Activated T-helper 2 cell treated with anti-CD3 and anti-CD28 coated beads, Interferon-gamma antibody, Interleukin-2, Interleukin-4, amounts not matched to agents 10 μg/mL and 5 μg/mL and 100 μg/mL, durations not matched to agents 14 hours and 24 hours and 36 hours (primary cell): ENCODE data around the gene TPP2. TPM values are rescaled to one million over a fixed set of nuclear protein-coding genes. Genes with fewer than 3 reads are reported as not detected.

ENCODE experiments used
- DNase-seq: peaks from one replicate; pipeline ENCODE4 v3.0.0; 2021; ENCODE audit warnings: low spot score
- H3K27ac Mint-ChIP-seq: one replicate; pipeline ENCODE4 v1.8.0; 2021; ENCODE audit warnings: mixed read lengths
- H3K27me3 Mint-ChIP-seq: one replicate; pipeline ENCODE4 v1.8.0; 2021; ENCODE audit warnings: low read depth, mixed read lengths
- H3K36me3 Mint-ChIP-seq: one replicate; pipeline ENCODE4 v1.8.0; 2021; ENCODE audit warnings: low read depth, mixed read lengths
- H3K4me1 Mint-ChIP-seq: one replicate; pipeline ENCODE4 v1.8.0; 2021; ENCODE audit warnings: low read depth, mixed read lengths
- H3K4me3 Mint-ChIP-seq: one replicate; pipeline ENCODE4 v1.8.0; 2021; ENCODE audit warnings: low read depth, mild to moderate bottlenecking, moderate library complexity, mixed read lengths
- H3K9me3 Mint-ChIP-seq: one replicate; pipeline ENCODE4 v1.8.0; 2021; ENCODE audit warnings: mixed read lengths
- intact Hi-C: fragments of 100-400 bp; cut with micrococcal nuclease; formaldehyde crosslinking; loops from one replicate; pipeline ENCODE4 v1.15.1; 2023
- total RNA-seq: library from RNA; stranded (reverse); gene quantifications from 2 replicates; pipeline ENCODE4 v1.2.3, GENCODE V29; 2022

The TPP2 gene
- total RNA-seq, 1 donor from 2014 or later: 76.5 TPM

DNA sequence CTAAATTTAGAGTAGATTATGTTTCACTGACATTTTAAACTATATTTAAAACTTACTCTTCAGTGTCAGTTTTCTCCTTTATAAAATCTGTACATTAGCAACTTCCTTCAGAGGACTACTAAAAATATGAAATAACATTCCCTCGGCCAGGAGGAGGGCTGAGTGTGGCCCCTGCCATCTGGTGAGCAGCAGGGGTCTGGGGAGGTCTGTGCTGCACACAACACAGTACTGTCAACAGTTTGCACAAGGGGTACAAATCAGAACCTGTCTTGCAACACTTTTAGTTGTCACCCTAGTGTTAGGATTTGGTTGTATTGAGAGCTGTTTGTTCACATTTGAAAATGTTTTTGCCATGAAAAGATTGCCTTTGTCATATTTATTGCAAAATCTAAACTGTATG is 48.9 kb downstream of the TPP2 start:
- peaks cover 6% of the 10 kb centered on the region for H3K4me1 Mint-ChIP-seq
- intact Hi-C loops: no loop called here
- no peak overlapping the region for H3K4me3 Mint-ChIP-seq
- no peak for DNase-seq
- peaks cover 81% of the 10 kb centered on the region for H3K36me3 Mint-ChIP-seq
- no peak overlapping the region for H3K27ac Mint-ChIP-seq
- H3K9me3 Mint-ChIP-seq: no peaks in the 10 kb centered on the region
- no peaks in the 10 kb centered on the region for H3K27me3 Mint-ChIP-seq

DNA sequence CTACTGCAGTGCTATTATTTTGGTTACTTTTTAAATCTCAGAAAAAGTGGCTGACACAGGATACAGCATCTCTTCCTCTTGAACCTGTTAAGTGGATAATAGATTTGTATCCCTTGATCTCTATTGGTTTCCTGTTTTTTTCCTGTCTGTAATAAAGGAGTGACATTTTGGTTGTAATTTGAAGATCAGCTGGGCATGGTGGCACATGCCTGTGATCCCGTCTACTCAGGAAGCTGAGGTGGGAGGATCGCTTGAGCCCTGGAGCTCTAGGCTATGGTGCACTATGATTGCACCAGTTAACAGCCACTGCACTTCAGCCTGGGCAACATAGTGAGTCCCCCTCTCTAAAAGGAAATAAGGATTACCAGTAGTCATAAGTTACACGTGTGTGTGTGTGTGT is 51.3 kb downstream of the TPP2 start:
- no peak overlapping the region for H3K27ac Mint-ChIP-seq
- H3K36me3 Mint-ChIP-seq: peaks cover 75% of the 10 kb centered on the region
- H3K9me3 Mint-ChIP-seq: no peaks in the 10 kb centered on the region
- H3K4me3 Mint-ChIP-seq: no peak overlapping the region
- H3K27me3 Mint-ChIP-seq: no peaks in the 10 kb centered on the region
- peaks cover 8% of the 10 kb centered on the region for H3K4me1 Mint-ChIP-seq
- no peak for DNase-seq
- intact Hi-C loops: no loop called here

DNA sequence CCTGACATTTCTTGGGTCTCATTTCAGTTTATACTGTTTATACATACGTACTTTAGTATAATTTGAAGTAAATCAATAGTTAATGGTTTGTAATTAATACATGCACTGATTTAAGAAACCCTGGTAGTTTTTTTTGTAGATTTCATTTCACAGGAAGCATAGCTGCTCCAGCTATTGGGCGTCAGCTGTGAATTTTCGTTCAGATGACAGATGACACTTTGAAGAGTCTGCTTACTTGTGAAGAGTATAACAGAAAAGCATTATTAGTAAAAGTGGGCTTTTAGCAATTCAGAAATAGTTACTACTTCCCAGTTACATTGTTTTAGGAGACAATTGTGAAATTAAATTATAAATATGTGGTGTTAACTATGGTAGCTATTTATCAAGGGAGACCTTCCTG is 53.7 kb downstream of the TPP2 start:
- intact Hi-C loops: loop anchor here (5.0 kb wide), 1 partner anchor 197 kb away; the partner anchor contains the start of gene ERCC5
- Mint-ChIP-seq H3K9me3 (no peaks in the 10 kb centered on the region), H3K4me1 (peaks cover 2% of the 10 kb centered on the region), H3K27ac (no peak overlapping the region), H3K4me3 (no peak overlapping the region), H3K27me3 (no peaks in the 10 kb centered on the region), H3K36me3 (peaks cover 62% of the 10 kb centered on the region)
- no peak for DNase-seq

DNA sequence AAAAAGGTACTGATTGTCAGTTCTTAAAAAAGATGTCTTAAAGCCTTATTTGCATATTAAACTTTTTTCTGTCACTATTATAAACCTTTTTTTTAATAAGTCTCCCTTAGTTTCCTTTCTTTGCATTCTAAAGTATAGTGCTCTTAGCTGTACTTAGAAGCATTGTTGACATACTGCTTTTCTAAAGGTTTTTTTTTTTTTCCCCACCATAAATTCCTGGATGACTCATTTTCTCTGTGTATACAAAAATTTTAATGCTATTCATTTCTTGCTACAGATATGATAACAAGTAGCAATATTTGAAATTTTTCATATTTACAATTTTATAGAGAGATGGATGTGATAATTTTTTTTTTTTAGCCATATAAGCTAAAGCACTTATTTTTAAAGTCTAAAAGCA is 54.6 kb downstream of the TPP2 start:
- no peak overlapping the region for H3K4me3 Mint-ChIP-seq
- DNase-seq: no peak

DNA sequence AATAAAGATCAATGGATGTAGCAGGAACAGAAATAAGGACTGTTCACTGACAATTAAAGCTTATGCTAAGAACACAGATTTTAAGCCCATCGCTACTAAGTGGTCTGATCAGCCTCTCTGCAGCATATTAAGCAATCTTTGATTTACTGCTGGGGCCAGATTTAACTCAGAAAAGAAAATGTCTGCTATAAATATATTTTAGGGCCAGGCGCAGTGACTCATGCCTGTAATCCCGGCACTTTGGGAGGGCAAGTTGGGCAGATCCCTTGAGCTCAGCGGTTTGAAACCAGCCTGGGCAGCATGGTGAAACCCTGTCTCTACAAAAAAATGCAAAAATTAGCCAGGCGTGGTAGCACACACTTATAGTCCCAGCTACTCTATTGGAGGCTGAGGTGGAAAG is 55.1 kb downstream of the TPP2 start:
- peaks cover 49% of the 10 kb centered on the region for H3K36me3 Mint-ChIP-seq

More for the DNA sequence above, 54.6 kb downstream of the TPP2 start:
- intact Hi-C loops: loop anchor here (5.0 kb wide), 1 partner anchor 196 kb away; the partner anchor contains the start of gene ERCC5
- Mint-ChIP-seq H3K27ac (no peak overlapping the region), H3K9me3 (no peaks in the 10 kb centered on the region), H3K36me3 (peaks cover 54% of the 10 kb centered on the region), H3K4me1 (peaks cover 2% of the 10 kb centered on the region), H3K27me3 (no peaks in the 10 kb centered on the region)

DNA sequence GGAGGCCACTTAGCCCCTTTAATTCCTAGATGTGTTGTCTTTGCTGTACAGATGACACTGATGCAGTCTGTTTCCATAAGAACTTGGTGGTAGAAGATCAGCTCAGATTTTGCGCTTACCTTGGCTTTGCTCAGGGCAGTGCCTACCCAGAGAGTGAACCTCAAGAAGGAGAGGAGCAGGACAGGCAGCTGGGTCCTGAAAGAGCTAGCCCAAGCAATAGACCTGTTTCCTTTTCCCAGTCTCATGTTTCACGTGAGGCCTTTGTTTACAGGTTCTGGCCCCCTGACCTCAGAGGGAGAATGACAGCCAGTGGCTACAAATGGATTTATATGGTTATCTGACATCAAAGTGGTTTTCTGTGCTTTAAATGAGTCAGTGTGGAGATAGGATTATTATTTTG is 58.0 kb downstream of the TPP2 start:
- H3K9me3 Mint-ChIP-seq: no peaks in the 10 kb centered on the region
- peaks cover 47% of the 10 kb centered on the region for H3K36me3 Mint-ChIP-seq
- H3K4me3 Mint-ChIP-seq: no peak overlapping the region
- peaks cover 2% of the 10 kb centered on the region for H3K4me1 Mint-ChIP-seq
- intact Hi-C loops: loop anchor here (5.0 kb wide), 1 partner anchor 193 kb away; the partner anchor contains the start of gene ERCC5
- no peaks in the 10 kb centered on the region for H3K27me3 Mint-ChIP-seq
- H3K27ac Mint-ChIP-seq: no peak overlapping the region
- no peak for DNase-seq

More for the DNA sequence above, 55.1 kb downstream of the TPP2 start:
- no peak for DNase-seq
- Mint-ChIP-seq H3K9me3 (no peaks in the 10 kb centered on the region), H3K27ac (no peak overlapping the region), H3K4me3 (no peak overlapping the region), H3K27me3 (no peaks in the 10 kb centered on the region), H3K4me1 (peaks cover 2% of the 10 kb centered on the region)
- intact Hi-C loops: loop anchor here (5.0 kb wide), 1 partner anchor 195 kb away; the partner anchor contains the start of gene ERCC5

DNA sequence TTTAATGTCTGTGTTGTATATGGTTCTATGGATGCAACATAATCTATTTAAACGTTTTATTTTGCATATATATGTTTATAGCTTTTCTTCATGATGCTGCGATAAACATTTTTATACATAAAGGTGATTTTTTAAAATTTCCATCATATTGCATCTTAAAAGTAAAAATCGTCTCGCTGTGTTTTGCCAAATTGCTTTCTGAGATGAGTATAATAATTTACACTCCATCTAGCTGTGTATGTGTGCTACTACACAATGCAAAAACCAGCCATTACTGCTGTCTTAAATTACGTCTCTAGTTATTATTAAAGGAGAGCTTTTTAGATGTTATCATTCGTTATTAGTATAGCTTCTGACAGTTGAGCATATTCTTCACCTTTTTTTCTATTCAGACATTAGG is 60.8 kb downstream of the TPP2 start:
- intact Hi-C loops: no loop called here
- Mint-ChIP-seq H3K4me3 (no peak overlapping the region), H3K36me3 (peaks cover 53% of the 10 kb centered on the region), H3K9me3 (no peaks in the 10 kb centered on the region), H3K27ac (no peak overlapping the region), H3K4me1 (peaks cover 2% of the 10 kb centered on the region), H3K27me3 (no peaks in the 10 kb centered on the region)
- no peak for DNase-seq

DNA sequence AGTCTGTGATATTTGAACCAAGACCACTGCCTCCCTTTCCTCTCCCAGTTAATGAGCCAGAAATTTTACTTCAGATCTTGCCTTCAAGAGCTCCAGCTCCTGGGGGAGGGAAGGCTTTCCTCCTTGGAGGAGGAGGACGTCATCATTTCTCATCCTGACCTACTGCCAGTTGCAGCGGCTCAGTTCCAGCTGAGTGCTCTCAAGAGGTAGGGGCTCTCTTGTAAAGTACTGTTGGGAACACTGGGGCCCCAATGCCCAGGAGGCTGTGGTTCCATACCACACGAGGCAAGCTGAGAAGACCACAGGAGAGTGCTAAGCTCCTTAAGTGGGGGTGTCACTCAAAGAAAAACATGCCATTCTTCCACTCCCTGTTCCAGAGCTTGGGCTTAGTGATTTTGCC is 61.9 kb downstream of the TPP2 start:
- Mint-ChIP-seq H3K27ac (no peak overlapping the region), H3K27me3 (no peaks in the 10 kb centered on the region), H3K9me3 (no peaks in the 10 kb centered on the region), H3K4me1 (peaks cover 2% of the 10 kb centered on the region), H3K36me3 (peaks cover 52% of the 10 kb centered on the region), H3K4me3 (no peak overlapping the region)
- intact Hi-C loops: no loop called here
- DNase-seq: no peak

DNA sequence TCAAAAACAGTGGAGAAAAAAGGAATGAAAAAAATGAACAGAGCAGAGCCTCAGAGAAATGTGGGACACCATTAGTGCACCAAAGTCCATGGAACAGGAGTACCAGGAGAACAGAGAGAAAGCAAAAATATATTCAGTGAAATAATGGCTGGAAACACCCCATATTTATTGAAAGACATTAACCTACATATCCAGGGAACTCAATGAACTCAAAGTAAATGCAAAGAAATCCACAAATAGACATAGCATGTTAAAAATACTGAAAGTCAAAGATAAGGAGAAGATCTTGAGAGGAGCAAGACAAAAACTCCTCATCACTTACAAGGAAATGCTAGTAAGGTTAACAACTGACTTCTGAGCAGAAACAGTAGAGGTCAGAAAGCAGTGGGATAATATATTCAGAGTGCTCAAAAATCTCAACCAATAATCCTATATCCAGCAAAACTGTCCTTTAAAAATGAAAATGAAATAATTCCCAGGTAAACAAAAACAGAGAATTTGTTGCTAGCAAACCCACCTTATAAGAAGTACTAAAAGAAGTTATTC is 62.5 kb downstream of the TPP2 start:
- H3K36me3 Mint-ChIP-seq: peaks cover 58% of the 10 kb centered on the region
- H3K27me3 Mint-ChIP-seq: no peaks in the 10 kb centered on the region
- intact Hi-C loops: no loop called here
- no peak for DNase-seq
- H3K4me3 Mint-ChIP-seq: no peak overlapping the region
- no peak overlapping the region for H3K27ac Mint-ChIP-seq
- H3K4me1 Mint-ChIP-seq: peaks cover 2% of the 10 kb centered on the region
- no peaks in the 10 kb centered on the region for H3K9me3 Mint-ChIP-seq

DNA sequence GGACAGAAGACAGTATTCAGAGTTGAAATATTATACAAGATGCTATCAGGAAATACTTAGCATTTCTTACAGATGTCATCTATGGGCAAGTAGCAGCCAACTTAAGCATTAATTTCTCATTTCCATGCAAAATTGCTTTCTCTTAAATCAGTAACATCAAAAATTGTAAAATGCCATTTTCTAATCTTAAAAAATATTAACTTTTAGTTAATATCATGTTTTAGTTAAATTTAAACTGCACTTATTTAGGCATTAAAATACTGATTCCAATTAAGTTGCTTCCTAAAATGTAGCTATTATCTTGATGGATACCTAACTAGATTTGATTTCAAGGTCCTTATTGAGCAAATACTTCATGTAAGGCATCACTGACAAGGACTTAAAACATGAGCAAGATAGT is 70.2 kb downstream of the TPP2 start:
- intact Hi-C loops: no loop called here
- Mint-ChIP-seq H3K27ac (no peak overlapping the region), H3K4me1 (peaks cover 2% of the 10 kb centered on the region), H3K27me3 (no peaks in the 10 kb centered on the region), H3K36me3 (peaks cover 79% of the 10 kb centered on the region), H3K9me3 (peaks cover 7% of the 10 kb centered on the region), H3K4me3 (no peak overlapping the region)
- DNase-seq: no peak

DNA sequence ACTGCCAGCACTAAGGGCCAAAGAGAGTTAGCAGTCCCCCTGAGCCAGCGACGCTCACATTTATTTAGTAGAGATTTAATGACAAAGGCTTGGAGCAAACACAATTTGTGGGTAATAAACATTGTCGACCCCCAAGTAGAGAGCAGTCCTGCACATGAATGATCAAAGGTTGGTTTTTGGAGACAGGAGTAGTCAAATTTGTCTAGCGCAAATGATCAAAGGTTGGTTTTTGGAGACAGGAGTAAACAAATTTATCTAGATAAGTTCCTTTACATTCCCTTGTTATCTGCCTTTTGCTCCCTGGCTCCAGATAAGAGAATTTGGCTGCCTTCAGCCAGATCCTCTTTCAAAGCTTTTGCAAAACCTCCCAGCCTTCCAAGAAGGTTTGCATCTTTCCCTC is 71.1 kb downstream of the TPP2 start:
- Mint-ChIP-seq H3K4me3 (no peak overlapping the region), H3K4me1 (no peaks in the 10 kb centered on the region), H3K36me3 (peaks cover 82% of the 10 kb centered on the region), H3K27me3 (no peaks in the 10 kb centered on the region), H3K27ac (no peak overlapping the region), H3K9me3 (peaks cover 7% of the 10 kb centered on the region)
- intact Hi-C loops: no loop called here
- no peak for DNase-seq

DNA sequence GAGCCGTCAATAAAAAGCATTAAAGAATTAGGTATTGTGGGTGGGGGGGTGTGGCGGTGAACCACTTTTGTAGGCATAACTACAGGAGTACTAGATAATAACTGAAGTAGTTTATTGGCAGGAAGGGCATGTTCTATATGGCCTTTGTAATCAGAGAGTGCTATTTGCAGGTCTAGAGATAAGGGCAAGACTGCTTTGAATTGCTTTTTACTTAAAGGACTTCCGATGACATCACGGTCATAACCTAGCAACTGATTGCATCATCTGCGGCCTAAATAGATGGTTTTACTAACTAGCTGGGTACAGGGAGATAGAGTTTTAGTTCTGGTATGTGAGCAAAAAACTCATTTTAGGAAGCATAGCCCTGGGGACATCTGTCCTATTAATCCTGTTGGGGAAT is 73.3 kb downstream of the TPP2 start:
- peaks cover 78% of the 10 kb centered on the region for H3K36me3 Mint-ChIP-seq
- no peak for DNase-seq
- H3K4me1 Mint-ChIP-seq: no peaks in the 10 kb centered on the region
- no peak overlapping the region for H3K27ac Mint-ChIP-seq
- H3K9me3 Mint-ChIP-seq: peaks cover 7% of the 10 kb centered on the region
- no peaks in the 10 kb centered on the region for H3K27me3 Mint-ChIP-seq
- H3K4me3 Mint-ChIP-seq: no peak overlapping the region
- intact Hi-C loops: no loop called here

DNA sequence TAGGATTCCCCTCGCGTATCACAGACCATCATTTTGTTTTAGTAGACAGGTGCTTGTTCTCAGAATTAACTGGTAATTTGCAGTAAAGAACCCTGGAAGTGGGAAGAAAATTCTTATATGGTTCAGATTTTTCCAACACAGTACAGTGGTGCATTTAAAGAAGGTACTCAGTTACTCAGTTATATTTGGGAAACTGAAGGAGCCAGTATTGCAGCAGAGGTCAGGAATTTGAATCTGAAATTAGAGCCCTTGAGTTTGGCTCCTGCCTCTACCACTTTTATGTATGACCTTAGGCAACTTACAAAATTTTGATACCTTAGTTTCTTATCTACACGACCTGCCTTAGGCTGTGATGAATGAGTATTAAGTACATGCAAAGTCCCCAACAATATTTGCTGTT is 78.3 kb downstream of the TPP2 start:
- no peak overlapping the region for H3K4me3 Mint-ChIP-seq
- no peaks in the 10 kb centered on the region for H3K9me3 Mint-ChIP-seq
- intact Hi-C loops: no loop called here
- peaks cover 6% of the 10 kb centered on the region for H3K4me1 Mint-ChIP-seq
- H3K27me3 Mint-ChIP-seq: no peaks in the 10 kb centered on the region
- peaks cover 66% of the 10 kb centered on the region for H3K36me3 Mint-ChIP-seq
- no peak for DNase-seq
- no peak overlapping the region for H3K27ac Mint-ChIP-seq

DNA sequence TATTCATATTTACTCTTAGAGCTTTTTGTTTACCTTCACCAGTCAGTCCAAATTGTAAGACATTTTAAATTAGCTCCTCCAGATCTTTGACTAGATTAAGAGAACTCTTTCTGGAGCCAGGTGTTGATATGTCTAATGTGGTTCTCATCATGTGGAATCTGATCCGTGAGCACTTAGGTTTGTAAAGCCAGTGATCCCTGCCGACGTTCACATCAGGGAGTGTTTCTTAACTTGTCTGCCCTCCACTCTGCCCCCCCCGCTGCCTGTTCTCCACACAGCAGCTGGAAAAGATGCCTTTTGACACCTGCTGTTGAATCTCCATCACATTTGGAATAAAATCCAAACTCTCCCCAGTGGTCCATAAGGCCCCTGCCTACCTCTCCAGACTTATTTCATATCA is 80.3 kb downstream of the TPP2 start:
- intact Hi-C loops: no loop called here
- peaks cover 3% of the 10 kb centered on the region for H3K9me3 Mint-ChIP-seq
- peaks cover 18% of the 10 kb centered on the region for H3K4me1 Mint-ChIP-seq
- DNase-seq: no peak
- no peaks in the 10 kb centered on the region for H3K27me3 Mint-ChIP-seq
- no peak overlapping the region for H3K4me3 Mint-ChIP-seq
- no peak overlapping the region for H3K27ac Mint-ChIP-seq
- H3K36me3 Mint-ChIP-seq: peaks cover 68% of the 10 kb centered on the region
